Brain microvascular endothelial cell (primary cell): ENCODE data around the gene SUPT6H.

Experiments
- DNase-seq: peaks from one replicate; pipeline ENCODE4 v3.0.0-alpha.2; 2020
- H3K27ac ChIP-seq: fragments of 250-450 bp; sonication (Bioruptor Pico); 2 replicates; pipeline ENCODE4 v1.5.1; 2020; ENCODE audit warnings: mild to moderate bottlenecking, moderate library complexity
- H3K27me3 ChIP-seq: fragments of 250-450 bp; sonication (Bioruptor Pico); replicated peaks from 2 replicates; pipeline ENCODE4 v1.5.1; 2020; ENCODE audit warnings: mild to moderate bottlenecking
- H3K36me3 ChIP-seq: fragments of 250-450 bp; sonication (Bioruptor Pico); replicated peaks from 2 replicates; pipeline ENCODE4 v1.5.1; 2020; ENCODE audit warnings: mild to moderate bottlenecking
- H3K4me3 ChIP-seq: 2 replicates; pipeline ENCODE4 v1.5.1; 2011; ENCODE audit warnings: low read depth, mild to moderate bottlenecking, control low read depth, low read length, moderate library complexity
- in situ Hi-C: cut with HindIII; loops from 2 replicates; pipeline ENCODE4 v1.10.0; 2017; ENCODE audit warnings: low sequenced_read_pairs, low pct_ligation_motif_present
- TF ChIP-seq, protein P1 (sequence below): IDR thresholded peaks from 2 replicates; pipeline ENCODE4 v1.5.1; 2011; ENCODE audit warnings: low read depth, mild to moderate bottlenecking, moderate library complexity, low read length, control low read depth, inconsistent platforms; ENCODE audit errors: missing control alignments

Gene SUPT6H

GRCh38 chr17:28661635-28662526, at the start of gene SUPT6H, which contains the start of gene SDF2:
TSS of gene SUPT6H (plus strand) at chr17:28662205. CDS start at chr17:28673402, 11,197 bp downstream.
TSS of gene SDF2 (minus strand) at chr17:28661906. CDS start at chr17:28661876, 30 bp downstream.
- TF ChIP-seq, protein P1, sequence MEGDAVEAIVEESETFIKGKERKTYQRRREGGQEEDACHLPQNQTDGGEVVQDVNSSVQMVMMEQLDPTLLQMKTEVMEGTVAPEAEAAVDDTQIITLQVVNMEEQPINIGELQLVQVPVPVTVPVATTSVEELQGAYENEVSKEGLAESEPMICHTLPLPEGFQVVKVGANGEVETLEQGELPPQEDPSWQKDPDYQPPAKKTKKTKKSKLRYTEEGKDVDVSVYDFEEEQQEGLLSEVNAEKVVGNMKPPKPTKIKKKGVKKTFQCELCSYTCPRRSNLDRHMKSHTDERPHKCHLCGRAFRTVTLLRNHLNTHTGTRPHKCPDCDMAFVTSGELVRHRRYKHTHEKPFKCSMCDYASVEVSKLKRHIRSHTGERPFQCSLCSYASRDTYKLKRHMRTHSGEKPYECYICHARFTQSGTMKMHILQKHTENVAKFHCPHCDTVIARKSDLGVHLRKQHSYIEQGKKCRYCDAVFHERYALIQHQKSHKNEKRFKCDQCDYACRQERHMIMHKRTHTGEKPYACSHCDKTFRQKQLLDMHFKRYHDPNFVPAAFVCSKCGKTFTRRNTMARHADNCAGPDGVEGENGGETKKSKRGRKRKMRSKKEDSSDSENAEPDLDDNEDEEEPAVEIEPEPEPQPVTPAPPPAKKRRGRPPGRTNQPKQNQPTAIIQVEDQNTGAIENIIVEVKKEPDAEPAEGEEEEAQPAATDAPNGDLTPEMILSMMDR: no peak
- in situ Hi-C loops: no loop called here
- Histone ChIP-seq H3K36me3 (peaks cover 21% of the 10 kb centered on the region), H3K27me3 (no peaks in the 10 kb centered on the region), H3K4me3 (peak within 1 kb of the TSS; percentile 98), H3K27ac (peak within 1 kb of the TSS; percentile 96)
- DNase-seq: peak; percentile 85

GRCh38 chr17:28612531-28612930, 49.5 kb upstream of the SUPT6H start:
- no peak overlapping the region for H3K4me3 ChIP-seq
- no peak for DNase-seq
- H3K27ac ChIP-seq: no peak overlapping the region
- H3K36me3 ChIP-seq: peaks cover 60% of the 10 kb centered on the region
- in situ Hi-C loops: no loop called here
- TF ChIP-seq, protein P1: no peak
- H3K27me3 ChIP-seq: no peaks in the 10 kb centered on the region

DNA sequence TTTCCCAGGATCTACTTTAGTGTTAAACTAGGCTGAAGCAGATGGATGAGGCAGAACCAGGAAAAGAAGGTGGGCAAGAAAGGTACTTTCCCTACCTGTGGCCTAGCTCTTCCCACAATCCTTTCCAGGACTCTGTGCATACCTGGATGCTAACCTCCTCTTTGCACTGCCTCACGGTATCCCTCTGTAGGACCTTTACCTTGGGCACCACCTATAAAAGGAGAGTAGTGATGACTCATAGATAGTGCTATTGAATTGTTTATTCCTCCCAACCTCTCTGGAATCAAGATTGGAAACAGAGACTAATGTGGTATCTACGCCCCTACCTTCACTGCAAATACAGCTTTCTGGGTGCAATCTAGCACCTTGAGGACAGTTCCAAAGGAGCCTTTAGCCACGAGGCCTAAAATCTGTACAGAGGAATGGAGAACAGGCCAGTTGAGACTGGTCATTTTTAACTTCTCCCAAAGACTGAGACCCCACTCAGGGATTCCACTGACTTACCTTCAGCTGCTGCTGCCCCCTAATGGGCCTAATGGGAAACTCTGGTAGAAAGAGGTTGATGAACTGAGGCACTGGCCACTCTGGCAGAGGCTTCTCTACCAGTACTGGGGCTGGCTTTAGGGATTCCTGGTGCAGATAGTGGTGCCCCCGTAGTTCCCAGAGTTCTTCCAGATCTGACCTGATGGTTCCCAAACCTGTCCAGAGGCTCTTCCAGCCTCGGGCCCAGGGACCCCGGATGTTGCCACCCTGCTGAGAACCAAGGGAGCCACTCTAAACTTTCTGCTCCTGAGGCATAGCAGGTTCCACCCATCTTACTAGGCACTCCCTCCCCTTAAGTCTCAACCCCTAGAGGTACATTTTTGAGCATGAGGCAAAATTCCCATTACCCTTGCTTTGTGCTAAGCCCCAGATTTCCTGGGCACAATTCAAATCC, 48.8 kb upstream of the SUPT6H start:
- H3K36me3 ChIP-seq: peaks cover 65% of the 10 kb centered on the region
- no peak overlapping the region for H3K4me3 ChIP-seq
- no peak overlapping the region for H3K27ac ChIP-seq
- in situ Hi-C loops: no loop called here
- DNase-seq: peak; percentile 42
- no peaks in the 10 kb centered on the region for H3K27me3 ChIP-seq
- TF ChIP-seq, protein P1: peak; percentile 87

DNA sequence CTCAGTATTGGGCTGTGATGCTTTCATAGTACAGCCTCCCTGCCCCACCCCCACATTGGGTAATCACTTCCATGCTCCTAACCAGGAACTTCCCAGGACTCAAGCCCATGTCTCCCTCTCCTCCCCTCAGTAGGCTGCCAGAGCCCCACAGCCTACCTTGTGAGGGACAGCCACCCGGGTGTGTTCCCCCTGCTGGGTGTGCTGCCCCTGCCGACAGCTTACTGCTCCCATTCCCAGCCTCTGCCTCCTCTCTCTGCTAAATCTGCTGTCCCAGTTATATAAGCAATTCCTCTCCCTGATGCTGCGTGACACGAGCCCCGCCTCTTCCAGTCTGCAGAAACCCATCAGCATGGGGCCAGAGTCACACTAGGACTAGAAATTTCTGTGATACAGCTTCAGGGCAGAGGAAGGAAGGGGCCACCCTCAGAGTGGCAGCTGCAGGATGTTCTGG, 48.0 kb upstream of the SUPT6H start, which contains the start of gene RSKR:
Gene RSKR, minus strand, starts transcription at position 255 of the 451 bp plus-strand sequence. Its CDS starts 24 bp downstream, at position 231.
- no peak within 1 kb of the TSS for H3K4me3 ChIP-seq
- H3K27me3 ChIP-seq: no peaks in the 10 kb centered on the region
- no peak for DNase-seq
- in situ Hi-C loops: no loop called here
- H3K27ac ChIP-seq: no peak within 1 kb of the TSS
- TF ChIP-seq, protein P1: no peak
- H3K36me3 ChIP-seq: peaks cover 73% of the 10 kb centered on the region

GRCh38 chr17:28615260-28615940, 46.6 kb upstream of the SUPT6H start:
- peaks cover 83% of the 10 kb centered on the region for H3K36me3 ChIP-seq

More at GRCh38 chr17:28615260-28615940, 46.6 kb upstream of the SUPT6H start:
- no peak overlapping the region for H3K4me3 ChIP-seq
- TF ChIP-seq, protein P1: no peak
- in situ Hi-C loops: no loop called here
- H3K27ac ChIP-seq: no peak overlapping the region
- H3K27me3 ChIP-seq: no peaks in the 10 kb centered on the region
- no peak for DNase-seq
